ENCODE results near the gene RNF41.

Gene RNF41

DNA sequence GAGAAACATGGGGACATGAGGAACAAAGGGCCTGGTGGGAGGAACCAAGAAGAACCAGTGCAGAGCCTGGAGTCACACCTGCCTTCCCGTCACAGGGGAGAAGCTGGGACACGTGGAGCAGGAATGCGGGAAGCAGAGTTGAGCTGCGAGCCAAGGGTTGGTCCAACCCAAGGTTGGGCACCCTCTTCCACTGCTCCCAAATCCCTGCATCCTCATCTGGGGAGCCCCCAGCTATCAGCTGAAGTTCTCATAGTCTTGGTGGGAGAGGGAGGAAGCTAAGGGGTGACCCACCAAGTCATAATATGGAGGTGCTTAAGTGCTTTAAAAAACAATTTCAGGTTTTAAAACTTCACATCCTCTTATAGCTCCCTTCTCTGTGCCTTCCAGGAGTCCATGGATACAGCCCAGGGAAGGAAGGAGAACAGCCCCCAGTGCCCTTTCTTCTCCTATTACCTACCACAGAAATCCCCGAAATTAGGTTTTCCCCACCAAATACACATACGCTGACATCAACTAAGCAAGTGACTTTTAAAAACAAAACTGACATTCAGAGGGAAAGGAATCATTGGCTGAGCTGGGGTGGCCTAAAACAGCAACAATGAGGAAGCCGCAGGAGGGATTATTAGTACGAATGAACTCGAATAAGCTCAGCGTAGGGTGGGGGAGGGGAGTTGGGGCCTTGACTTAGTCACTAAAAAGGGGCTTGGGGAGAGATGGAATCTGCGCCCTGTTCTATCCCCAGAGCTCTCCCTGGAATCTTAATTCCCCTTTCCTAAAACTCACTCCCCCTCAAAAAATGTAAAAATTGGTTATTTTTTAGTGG is 59.0 kb downstream of the RNF41 start:
- Histone ChIP-seq H3K4me1 (peaks cover 19% of the 10 kb centered on the region), H3K79me2 (peaks cover 22% of the 10 kb centered on the region), H3K36me3 (ENCODE audit: control insufficient read depth, insufficient read depth, low read length) (no peaks in the 10 kb centered on the region), H3K27me3 (ENCODE audit: control insufficient read depth, insufficient read depth, low read length) (no peaks in the 10 kb centered on the region), H3K9ac (no peak overlapping the region), H3K9me3 (ENCODE audit: control insufficient read depth, low read length) (no peaks in the 10 kb centered on the region), H3K4me2 (ENCODE audit: low read length) (no peak overlapping the region), H2AFZ (no peak overlapping the region), H3K4me3 (ENCODE audit: low read depth, low read length) (no peak overlapping the region), H3K27ac (no peak overlapping the region)
- TF ChIP-seq, protein P1, sequence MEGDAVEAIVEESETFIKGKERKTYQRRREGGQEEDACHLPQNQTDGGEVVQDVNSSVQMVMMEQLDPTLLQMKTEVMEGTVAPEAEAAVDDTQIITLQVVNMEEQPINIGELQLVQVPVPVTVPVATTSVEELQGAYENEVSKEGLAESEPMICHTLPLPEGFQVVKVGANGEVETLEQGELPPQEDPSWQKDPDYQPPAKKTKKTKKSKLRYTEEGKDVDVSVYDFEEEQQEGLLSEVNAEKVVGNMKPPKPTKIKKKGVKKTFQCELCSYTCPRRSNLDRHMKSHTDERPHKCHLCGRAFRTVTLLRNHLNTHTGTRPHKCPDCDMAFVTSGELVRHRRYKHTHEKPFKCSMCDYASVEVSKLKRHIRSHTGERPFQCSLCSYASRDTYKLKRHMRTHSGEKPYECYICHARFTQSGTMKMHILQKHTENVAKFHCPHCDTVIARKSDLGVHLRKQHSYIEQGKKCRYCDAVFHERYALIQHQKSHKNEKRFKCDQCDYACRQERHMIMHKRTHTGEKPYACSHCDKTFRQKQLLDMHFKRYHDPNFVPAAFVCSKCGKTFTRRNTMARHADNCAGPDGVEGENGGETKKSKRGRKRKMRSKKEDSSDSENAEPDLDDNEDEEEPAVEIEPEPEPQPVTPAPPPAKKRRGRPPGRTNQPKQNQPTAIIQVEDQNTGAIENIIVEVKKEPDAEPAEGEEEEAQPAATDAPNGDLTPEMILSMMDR (IDR thresholded peaks at IDR 0.05) = no peak

DNA sequence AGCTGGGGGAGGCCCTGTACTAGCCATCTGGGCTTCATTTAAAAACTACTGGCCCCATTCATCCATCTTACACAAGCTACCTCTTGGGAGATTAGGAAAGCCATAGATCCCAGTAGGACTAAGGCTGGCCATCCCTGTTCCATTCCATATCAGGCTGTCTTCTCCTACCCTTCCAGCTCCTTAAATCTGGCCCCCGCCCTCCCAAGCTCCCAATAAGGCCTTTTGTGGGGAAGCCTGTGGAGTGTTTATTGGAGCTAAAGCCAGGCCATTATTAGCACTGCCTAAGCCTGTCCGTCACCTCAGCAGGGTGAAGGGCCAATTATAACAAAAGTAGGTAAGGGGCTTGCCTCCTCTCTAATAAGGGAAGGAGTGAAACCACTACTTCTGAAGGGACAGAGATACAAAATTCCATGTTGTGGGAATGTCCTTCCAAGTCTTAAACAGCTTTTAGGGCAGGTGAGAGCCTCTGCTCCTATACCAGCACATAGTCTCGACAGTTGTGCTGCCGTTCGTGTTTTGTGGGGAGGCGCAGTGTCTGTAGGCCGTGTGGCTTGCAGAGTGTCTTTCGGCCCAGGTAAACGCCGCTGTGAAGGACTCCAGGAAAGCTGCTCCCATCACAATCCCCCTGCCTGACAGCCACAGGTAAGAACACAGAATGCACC is 59.9 kb downstream of the RNF41 start:
- H3K36me3 ChIP-seq (ENCODE audit: control insufficient read depth, insufficient read depth, low read length) = no peaks in the 10 kb centered on the region
- H3K9me3 ChIP-seq (ENCODE audit: control insufficient read depth, low read length) = no peaks in the 10 kb centered on the region
- H3K79me2 ChIP-seq = peaks cover 22% of the 10 kb centered on the region
- peaks cover 24% of the 10 kb centered on the region for H3K4me1 ChIP-seq
- no peak overlapping the region for H3K9ac ChIP-seq
- no peak overlapping the region for H3K27ac ChIP-seq
- no peaks in the 10 kb centered on the region for H3K27me3 ChIP-seq (ENCODE audit: control insufficient read depth, insufficient read depth, low read length)
- no peak overlapping the region for H3K4me3 ChIP-seq (ENCODE audit: low read depth, low read length)
- no peak overlapping the region for H3K4me2 ChIP-seq (ENCODE audit: low read length)
- no peak overlapping the region for H2AFZ ChIP-seq
- TF ChIP-seq, protein P1 (IDR thresholded peaks at IDR 0.05) = no peak

DNA sequence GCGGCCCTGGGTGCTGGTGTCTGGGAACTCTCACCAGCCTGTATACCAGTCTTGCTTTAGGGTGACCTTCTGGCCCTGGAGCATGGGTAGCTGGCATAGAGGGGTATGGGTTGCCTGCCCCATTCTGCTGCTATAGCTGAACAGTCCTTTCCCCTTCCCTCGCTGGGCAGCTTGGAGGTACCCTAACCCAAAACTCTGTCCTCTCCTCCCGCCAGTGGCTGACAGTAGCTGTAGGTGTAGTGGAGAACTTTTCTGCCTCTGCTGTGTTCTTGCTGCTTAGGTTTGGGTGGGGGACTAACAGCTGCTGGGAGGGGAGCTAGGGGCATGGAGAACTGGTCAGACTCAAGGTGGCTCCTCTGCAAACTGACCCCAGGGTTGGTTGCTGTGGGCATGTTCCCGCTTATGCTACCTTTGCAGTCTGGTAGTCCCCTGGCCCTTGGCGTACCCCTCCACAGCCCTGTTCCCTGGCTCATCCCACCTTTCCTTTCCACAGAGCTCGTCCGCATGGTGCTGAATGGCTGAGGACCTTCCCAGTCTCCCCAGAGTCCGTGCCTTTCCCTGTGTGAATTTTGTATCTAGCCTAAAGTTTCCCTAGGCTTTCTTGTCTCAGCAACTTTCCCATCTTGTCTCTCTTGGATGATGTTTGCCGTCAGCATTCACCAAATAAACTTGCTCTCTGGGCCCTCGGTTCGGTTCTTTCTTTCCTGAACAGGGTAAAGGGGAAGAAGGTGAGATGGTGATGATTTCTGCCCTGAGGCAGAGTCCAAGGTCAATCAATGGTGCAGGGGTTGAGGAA is 60.6 kb downstream of the RNF41 start:
- Histone ChIP-seq H3K79me2 (peaks cover 22% of the 10 kb centered on the region), H3K9ac (no peak overlapping the region), H3K27ac (peak overlapping the region; percentile 99), H3K36me3 (ENCODE audit: control insufficient read depth, insufficient read depth, low read length) (no peaks in the 10 kb centered on the region), H2AFZ (no peak overlapping the region), H3K4me2 (ENCODE audit: low read length) (peak overlapping the region; percentile 96), H3K27me3 (ENCODE audit: control insufficient read depth, insufficient read depth, low read length) (no peaks in the 10 kb centered on the region), H3K4me1 (peaks cover 27% of the 10 kb centered on the region), H3K9me3 (ENCODE audit: control insufficient read depth, low read length) (no peaks in the 10 kb centered on the region), H3K4me3 (ENCODE audit: low read depth, low read length) (no peak overlapping the region)
- TF ChIP-seq, protein P1 (IDR thresholded peaks at IDR 0.05) = no peak

DNA sequence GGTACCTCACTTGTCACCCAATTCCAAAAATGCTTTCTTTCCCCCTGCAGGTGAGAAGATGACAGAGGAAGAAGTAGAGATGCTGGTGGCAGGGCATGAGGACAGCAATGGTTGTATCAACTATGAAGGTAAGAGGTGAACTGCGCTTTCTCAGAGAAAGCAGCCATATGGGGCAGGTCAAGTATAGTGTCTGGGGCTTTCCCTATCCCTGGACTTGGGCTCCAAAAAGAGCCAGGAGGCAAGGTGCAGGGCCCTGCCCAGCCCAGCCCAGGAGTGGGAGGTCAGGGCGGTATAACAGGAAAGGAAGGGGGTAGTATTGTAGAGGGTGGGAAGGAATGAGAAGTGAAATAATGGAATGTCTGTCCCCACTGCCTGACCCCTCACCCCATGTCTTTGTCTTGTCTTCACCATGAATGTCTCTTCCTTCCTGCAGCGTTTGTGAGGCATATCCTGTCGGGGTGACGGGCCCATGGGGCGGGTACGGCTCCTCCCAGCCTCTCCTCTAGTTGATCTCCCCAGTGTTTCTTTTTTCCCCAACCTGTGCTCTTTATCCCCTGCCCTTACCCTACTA is 61.4 kb downstream of the RNF41 start:
- Histone ChIP-seq H3K79me2 (peaks cover 22% of the 10 kb centered on the region), H2AFZ (no peak overlapping the region), H3K27me3 (ENCODE audit: control insufficient read depth, insufficient read depth, low read length) (no peaks in the 10 kb centered on the region), H3K9ac (peak overlapping the region; percentile 17), H3K4me3 (ENCODE audit: low read depth, low read length) (peak overlapping the region; percentile 100), H3K4me2 (ENCODE audit: low read length) (peak overlapping the region; percentile 96), H3K9me3 (ENCODE audit: control insufficient read depth, low read length) (no peaks in the 10 kb centered on the region), H3K36me3 (ENCODE audit: control insufficient read depth, insufficient read depth, low read length) (no peaks in the 10 kb centered on the region), H3K4me1 (peaks cover 27% of the 10 kb centered on the region), H3K27ac (peak overlapping the region; percentile 99)
- TF ChIP-seq, protein P1 (IDR thresholded peaks at IDR 0.05) = no peak

All from parathyroid adenoma (tissue), 2 donors.